Measurements from ENCODE around the gene RNASEH2B.

DNA sequence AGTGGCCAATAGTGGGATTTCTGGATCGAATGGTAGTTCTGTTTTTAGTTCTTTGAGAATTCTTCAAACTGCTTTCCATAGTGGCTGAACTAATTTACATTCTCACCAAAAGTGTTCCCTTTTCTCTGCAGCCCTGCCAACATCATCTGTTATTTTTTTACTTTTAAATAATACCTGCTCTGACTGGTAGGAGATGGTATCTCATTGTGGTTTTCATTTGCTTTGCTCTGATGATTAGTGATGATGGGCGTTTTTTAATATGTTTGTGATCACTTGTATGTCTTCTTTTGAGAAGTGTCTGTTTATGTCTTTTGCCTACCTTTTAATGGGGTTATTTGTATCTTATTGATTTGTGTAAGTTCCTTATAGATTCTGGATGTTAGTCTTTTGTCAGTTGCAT is 48.0 kb downstream of the RNASEH2B start:
- TF ChIP-seq, protein P1, sequence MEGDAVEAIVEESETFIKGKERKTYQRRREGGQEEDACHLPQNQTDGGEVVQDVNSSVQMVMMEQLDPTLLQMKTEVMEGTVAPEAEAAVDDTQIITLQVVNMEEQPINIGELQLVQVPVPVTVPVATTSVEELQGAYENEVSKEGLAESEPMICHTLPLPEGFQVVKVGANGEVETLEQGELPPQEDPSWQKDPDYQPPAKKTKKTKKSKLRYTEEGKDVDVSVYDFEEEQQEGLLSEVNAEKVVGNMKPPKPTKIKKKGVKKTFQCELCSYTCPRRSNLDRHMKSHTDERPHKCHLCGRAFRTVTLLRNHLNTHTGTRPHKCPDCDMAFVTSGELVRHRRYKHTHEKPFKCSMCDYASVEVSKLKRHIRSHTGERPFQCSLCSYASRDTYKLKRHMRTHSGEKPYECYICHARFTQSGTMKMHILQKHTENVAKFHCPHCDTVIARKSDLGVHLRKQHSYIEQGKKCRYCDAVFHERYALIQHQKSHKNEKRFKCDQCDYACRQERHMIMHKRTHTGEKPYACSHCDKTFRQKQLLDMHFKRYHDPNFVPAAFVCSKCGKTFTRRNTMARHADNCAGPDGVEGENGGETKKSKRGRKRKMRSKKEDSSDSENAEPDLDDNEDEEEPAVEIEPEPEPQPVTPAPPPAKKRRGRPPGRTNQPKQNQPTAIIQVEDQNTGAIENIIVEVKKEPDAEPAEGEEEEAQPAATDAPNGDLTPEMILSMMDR (conservative IDR thresholded peaks at IDR 0.05; ENCODE audit: low read depth, low read length), result no peak
- no peak for TF ChIP-seq EZH2 (IDR thresholded peaks at IDR 0.05; ENCODE audit: borderline replicate concordance, low read depth, low read length, poor library complexity, severe bottlenecking)
